PC-9 (cell line): ENCODE results near the gene LRRC59.

ENCODE experiments used
- EZH2 ChIP-seq: fragments of 200-600 bp; sonication (generic); IDR thresholded peaks from 2 replicates; pipeline ENCODE4 v1.8.0; 2017; ENCODE audit warnings: antibody characterized with exemption, low read depth
- TF ChIP-seq, protein P1 (sequence below): fragments of 200-600 bp; sonication (generic); conservative IDR thresholded peaks from 2 replicates; pipeline ENCODE4 v1.6.1; 2017; ENCODE audit warnings: mixed run types, antibody characterized with exemption, mild to moderate bottlenecking, moderate library complexity

DNA sequence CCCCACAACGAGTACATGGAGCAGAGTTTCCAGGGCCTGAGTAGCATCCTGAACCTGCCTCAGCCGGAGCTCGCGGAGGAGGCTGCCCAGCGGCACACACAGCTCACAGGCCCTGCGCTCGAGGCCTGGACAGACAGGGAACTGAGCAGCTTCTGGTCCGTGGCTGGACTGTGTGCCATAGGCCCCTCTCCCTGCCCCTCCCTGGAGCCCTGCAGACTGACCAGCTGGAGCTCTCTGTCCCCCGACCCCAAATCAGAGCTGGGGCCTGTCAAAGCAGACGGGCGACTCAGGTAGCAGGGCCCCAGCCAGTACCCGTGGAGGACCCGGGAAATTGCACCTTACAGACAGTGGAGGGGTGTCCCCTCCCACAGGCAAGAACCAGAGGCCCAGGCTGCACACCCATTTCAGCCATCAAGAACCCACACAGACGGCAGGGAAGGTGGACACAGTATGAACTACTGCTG lies 37.3 kb downstream of the LRRC59 start:
- TF ChIP-seq, protein P1, sequence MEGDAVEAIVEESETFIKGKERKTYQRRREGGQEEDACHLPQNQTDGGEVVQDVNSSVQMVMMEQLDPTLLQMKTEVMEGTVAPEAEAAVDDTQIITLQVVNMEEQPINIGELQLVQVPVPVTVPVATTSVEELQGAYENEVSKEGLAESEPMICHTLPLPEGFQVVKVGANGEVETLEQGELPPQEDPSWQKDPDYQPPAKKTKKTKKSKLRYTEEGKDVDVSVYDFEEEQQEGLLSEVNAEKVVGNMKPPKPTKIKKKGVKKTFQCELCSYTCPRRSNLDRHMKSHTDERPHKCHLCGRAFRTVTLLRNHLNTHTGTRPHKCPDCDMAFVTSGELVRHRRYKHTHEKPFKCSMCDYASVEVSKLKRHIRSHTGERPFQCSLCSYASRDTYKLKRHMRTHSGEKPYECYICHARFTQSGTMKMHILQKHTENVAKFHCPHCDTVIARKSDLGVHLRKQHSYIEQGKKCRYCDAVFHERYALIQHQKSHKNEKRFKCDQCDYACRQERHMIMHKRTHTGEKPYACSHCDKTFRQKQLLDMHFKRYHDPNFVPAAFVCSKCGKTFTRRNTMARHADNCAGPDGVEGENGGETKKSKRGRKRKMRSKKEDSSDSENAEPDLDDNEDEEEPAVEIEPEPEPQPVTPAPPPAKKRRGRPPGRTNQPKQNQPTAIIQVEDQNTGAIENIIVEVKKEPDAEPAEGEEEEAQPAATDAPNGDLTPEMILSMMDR: no peak
- no peak for TF ChIP-seq EZH2
